HG03135 (cell line): Measurements from ENCODE around the gene DIABLO.
"Not testable (repeated sequence)": the region's sequence is repeated elsewhere in the genome, so short reads cannot be mapped to it uniquely, and the experiment has no call there.

Source experiments
- ATAC-seq: cut with Tn5 transposase; IDR thresholded peaks from one replicate; pipeline ENCODE4 v1.9.1; 2021; ENCODE audit warnings: mild to moderate bottlenecking, moderate library complexity; ENCODE audit not compliant: unreplicated experiment

Gene DIABLO

GRCh38 chr12:122215771-122216170, 10.1 kb downstream of the DIABLO start:
- no peak for ATAC-seq

- ATAC-seq = no peak
These were observed 17.6 kb downstream of the DIABLO start for GRCh38 chr12:122208073-122208820.

- ATAC-seq = no peak
These were observed 18.5 kb downstream of the DIABLO start for GRCh38 chr12:122207391-122207790.

- ATAC-seq = no peak
These were observed 18.9 kb downstream of the DIABLO start for GRCh38 chr12:122206976-122207375.

- ATAC-seq = no peak
These were observed 19.6 kb downstream of the DIABLO start for GRCh38 chr12:122206111-122206881.

GRCh38 chr12:122205053-122205925, 20.6 kb downstream of the DIABLO start:
- no peak for ATAC-seq

- ATAC-seq = no peak
These were observed 21.4 kb downstream of the DIABLO start for GRCh38 chr12:122204167-122205052.

- no peak for ATAC-seq
These were observed 22.3 kb downstream of the DIABLO start, which contains the start of gene B3GNT4 for GRCh38 chr12:122203301-122204166. Gene B3GNT4, plus strand, starts transcription at chr12:122203709. Its CDS starts 910 bp downstream, at chr12:122204619.

GRCh38 chr12:122202811-122203210, 23.0 kb downstream of the DIABLO start:
- ATAC-seq = not testable (repeated sequence)

GRCh38 chr12:122202017-122202416, 23.8 kb downstream of the DIABLO start:
- no peak for ATAC-seq

- ATAC-seq = no peak
These were observed 24.5 kb downstream of the DIABLO start for GRCh38 chr12:122201381-122201780.

- no peak for ATAC-seq
These were observed 25.2 kb downstream of the DIABLO start for GRCh38 chr12:122200541-122201175.

GRCh38 chr12:122199484-122200355, 26.1 kb downstream of the DIABLO start:
- no peak for ATAC-seq

GRCh38 chr12:122197612-122197966, 28.3 kb downstream of the DIABLO start:
- no peak for ATAC-seq

- no peak for ATAC-seq
These were observed 30.4 kb downstream of the DIABLO start for GRCh38 chr12:122195405-122195804.

GRCh38 chr12:122194804-122195203, 31.0 kb downstream of the DIABLO start:
- ATAC-seq = no peak

- no peak for ATAC-seq
These were observed 33.4 kb downstream of the DIABLO start for GRCh38 chr12:122192441-122192840.
